H1 (cell line): ENCODE data around the gene ST14. TPM values are rescaled to one million over a fixed set of nuclear protein-coding genes. Genes with fewer than 3 reads are reported as not detected.

Source experiments
- CTCF ChIA-PET: fragments of 300-600 bp; sonication (Branson Sonifier 250); formaldehyde crosslinking; loops from one replicate; lab custom pipeline; 2021; ENCODE audit not compliant: partially characterized antibody; lab: Charles Lee
- POLR2A ChIA-PET: fragments of 300-600 bp; sonication (Branson Sonifier 250); formaldehyde crosslinking; loops from one replicate; lab custom pipeline; 2021; ENCODE audit warnings: inconsistent platforms; ENCODE audit not compliant: partially characterized antibody; lab: Charles Lee
- DNase-seq, 2 experiments: peaks; one replicate each; pipeline versions ENCODE4 v3.0.0 to v3.0.0-alpha.2; 2010 to 2022; ENCODE audit warnings: low spot score in 2 of 2, low read depth in 1 of 2, mixed read lengths in 1 of 2
- FAIRE-seq: peaks from 2 replicates; lab custom pipeline; 2011; peaks lifted over from hg19 to GRCh38; lab: Jason Lieb, UNC
- H2AFZ ChIP-seq: 2 replicates; pipeline ENCODE4 v1.8.1; 2012; ENCODE audit warnings: low read length, inconsistent platforms
- H2AK5ac ChIP-seq: 2 replicates; pipeline ENCODE4 v1.6.1; 2013; ENCODE audit warnings: low read depth, low read length
- H2BK120ac ChIP-seq: replicated peaks from 2 replicates; pipeline ENCODE3; 2013; ENCODE audit warnings: low read depth, low read length, inconsistent platforms
- H2BK12ac ChIP-seq: 2 replicates; pipeline ENCODE4 v1.6.1; 2013; ENCODE audit warnings: low read depth, low read length
- H2BK15ac ChIP-seq: 2 replicates; pipeline ENCODE4 v1.6.1; 2013; ENCODE audit warnings: low read length
- H2BK20ac ChIP-seq: 2 replicates; pipeline ENCODE4 v1.6.1; 2013; ENCODE audit warnings: low read length
- H2BK5ac ChIP-seq: 2 replicates; pipeline ENCODE4 v1.6.1; 2013; ENCODE audit warnings: low read depth, low read length
- H3K14ac ChIP-seq: 2 replicates; pipeline ENCODE4 v1.6.1; 2013; ENCODE audit warnings: inconsistent platforms; ENCODE audit not compliant: insufficient read length
- H3K18ac ChIP-seq: 2 replicates; pipeline ENCODE4 v1.6.1; 2013; ENCODE audit warnings: low read length; ENCODE audit errors: extremely low read depth
- H3K23ac ChIP-seq: 2 replicates; pipeline ENCODE4 v1.6.1; 2013; ENCODE audit warnings: inconsistent platforms; ENCODE audit not compliant: insufficient read length
- H3K23me2 ChIP-seq: 2 replicates; pipeline ENCODE4 v1.6.1; 2013; ENCODE audit warnings: low read depth, low read length
- H3K27ac ChIP-seq: 2 replicates; pipeline ENCODE4 v1.6.1; 2011; ENCODE audit warnings: low read depth, low read length, inconsistent platforms
- H3K27me3 ChIP-seq, 4 experiments: replicated peaks in 1 of 4; 1 replicate in 1 of 4; 2 replicates in 3 of 4; pipeline versions ENCODE4 v1.6.1 to v1.8.1; 2011 to 2013; ENCODE audit warnings: low read length in 3 of 4, mild to moderate bottlenecking in 3 of 4, inconsistent platforms in 2 of 4, mixed read lengths in 2 of 4, moderate library complexity in 1 of 4; ENCODE audit not compliant: control insufficient read depth in 3 of 4, insufficient read depth in 3 of 4; ENCODE audit errors: extremely low read depth in 1 of 4
- H3K36me3 ChIP-seq, 4 experiments: 2 replicates each; pipeline versions ENCODE4 v1.6.1 to v1.8.1; 2011 to 2013; ENCODE audit warnings: mild to moderate bottlenecking in 4 of 4, low read length in 3 of 4, moderate library complexity in 2 of 4, control low read depth in 1 of 4, inconsistent platforms in 1 of 4; ENCODE audit not compliant: insufficient read depth in 4 of 4, control insufficient read depth in 2 of 4
- H3K4ac ChIP-seq: replicated peaks from 2 replicates; pipeline ENCODE3; 2013; ENCODE audit warnings: low read length, low read depth, mixed read lengths, inconsistent platforms; ENCODE audit not compliant: insufficient read length
- H3K4me1 ChIP-seq, 4 experiments: replicated peaks in 1 of 4; 1 replicate in 1 of 4; 2 replicates in 3 of 4; pipeline versions ENCODE4 v1.6.1 to v1.8.1; 2011 to 2013; ENCODE audit warnings: low read length in 3 of 4, inconsistent platforms in 2 of 4, mixed read lengths in 1 of 4; ENCODE audit not compliant: insufficient read depth in 4 of 4, control insufficient read depth in 3 of 4
- H3K4me2 ChIP-seq, 2 experiments: 2 replicates each; pipeline versions ENCODE4 v1.6.1 to v1.8.1; 2011 to 2013; ENCODE audit warnings: low read depth in 2 of 2, low read length in 2 of 2, control low read depth in 1 of 2, inconsistent platforms in 1 of 2, mild to moderate bottlenecking in 1 of 2; ENCODE audit not compliant: insufficient read depth in 1 of 2
- H3K4me3 ChIP-seq, 4 experiments: fragments of 200-600, 300-600 bp in 1 of 4; sonication (generic), shearing (Covaris generic), sonication (Bioruptor Twin) in 1 of 4; 2 replicates each; pipeline versions ENCODE4 v1.5.1 to v1.8.1; 2011 to 2016; ENCODE audit warnings: low read length in 4 of 4, low read depth in 3 of 4, control low read depth in 2 of 4, inconsistent platforms in 2 of 4, mild to moderate bottlenecking in 2 of 4, mixed read lengths in 1 of 4, moderate library complexity in 1 of 4; ENCODE audit not compliant: insufficient read depth in 2 of 4; ENCODE audit errors: extremely low read depth in 1 of 4
- H3K56ac ChIP-seq: replicated peaks from 2 replicates; pipeline ENCODE3; 2013; ENCODE audit warnings: low read depth, mild to moderate bottlenecking, mixed read lengths, low read length, inconsistent platforms; ENCODE audit not compliant: insufficient read length
- H3K79me1 ChIP-seq: 2 replicates; pipeline ENCODE4 v1.6.1; 2013; ENCODE audit warnings: low read depth, low read length, control low read depth
- H3K79me2 ChIP-seq, 2 experiments: 2 replicates each; pipeline versions ENCODE4 v1.6.1 to v1.8.1; 2012 to 2013; ENCODE audit warnings: low read length in 2 of 2, mild to moderate bottlenecking in 2 of 2, inconsistent platforms in 1 of 2; ENCODE audit not compliant: insufficient read depth in 2 of 2, control insufficient read depth in 1 of 2
- H3K9ac ChIP-seq, 4 experiments: replicated peaks in 1 of 4; 1 replicate in 1 of 4; 2 replicates in 3 of 4; pipeline versions ENCODE4 v1.6.1 to v1.8.1; 2011 to 2013; ENCODE audit warnings: low read depth in 3 of 4, low read length in 3 of 4, control low read depth in 2 of 4, mild to moderate bottlenecking in 2 of 4, moderate library complexity in 2 of 4, inconsistent platforms in 1 of 4; ENCODE audit errors: extremely low read depth in 1 of 4
- H3K9me3 ChIP-seq, 2 experiments: 2 replicates each; pipeline versions ENCODE4 v1.6.1 to v1.8.1; 2012 to 2013; ENCODE audit warnings: mild to moderate bottlenecking in 2 of 2, moderate library complexity in 2 of 2, control low read depth in 1 of 2, inconsistent platforms in 1 of 2, low read depth in 1 of 2, low read length in 1 of 2, mixed read lengths in 1 of 2; ENCODE audit not compliant: insufficient read depth in 2 of 2
- H4K20me1 ChIP-seq, 2 experiments: replicated peaks in 1 of 2; 2 replicates each; pipeline versions ENCODE3 to v1.8.1; 2011 to 2013; ENCODE audit warnings: inconsistent platforms in 2 of 2, low read length in 2 of 2, mild to moderate bottlenecking in 1 of 2; ENCODE audit not compliant: insufficient read depth in 2 of 2, control insufficient read depth in 1 of 2
- H4K5ac ChIP-seq: 2 replicates; pipeline ENCODE4 v1.6.1; 2013; ENCODE audit warnings: low read length, low read depth, mixed read lengths, inconsistent platforms; ENCODE audit not compliant: insufficient read length
- H4K8ac ChIP-seq: 2 replicates; pipeline ENCODE4 v1.8.0; 2013; ENCODE audit warnings: mild to moderate bottlenecking, moderate library complexity, low read length, inconsistent platforms; ENCODE audit not compliant: insufficient read depth; ENCODE audit errors: extremely low read depth
- H4K91ac ChIP-seq: replicated peaks from 2 replicates; pipeline ENCODE3; 2013; ENCODE audit warnings: low read length, mixed read lengths, inconsistent platforms; ENCODE audit not compliant: insufficient read length
- CEBPB ChIP-seq: IDR thresholded peaks from 2 replicates; pipeline ENCODE4 v1.6.1; 2012; ENCODE audit warnings: low read depth, low read length
- CTCF ChIP-seq, 3 experiments: IDR thresholded peaks; 1 replicate in 2 of 3; 2 replicates in 1 of 3; pipeline versions ENCODE4 v1.5.1 to v1.6.1; 2011; ENCODE audit warnings: low read length in 3 of 3, mild to moderate bottlenecking in 3 of 3, inconsistent platforms in 2 of 3, low read depth in 1 of 3, moderate library complexity in 1 of 3; ENCODE audit not compliant: insufficient read depth in 1 of 3; ENCODE audit errors: control extremely low read depth in 1 of 3
- GTF2F1 ChIP-seq: IDR thresholded peaks from 2 replicates; pipeline ENCODE4 v1.6.1; 2012; ENCODE audit warnings: low read depth, low read length, improper control_type of control experiment, borderline replicate concordance
- MAX ChIP-seq: IDR thresholded peaks from 2 replicates; pipeline ENCODE4 v1.6.1; 2012; ENCODE audit warnings: inconsistent platforms
- TCF12 ChIP-seq: IDR thresholded peaks from 2 replicates; pipeline ENCODE4 v1.6.1; 2011; ENCODE audit warnings: low read depth, mild to moderate bottlenecking, low read length
- WGBS, 2 experiments: shearing (Covaris generic) in 1 of 2; methylation state at CpG; one replicate each; pipeline versions ENCODE4 v1.1.6 to v1.1.7; 2013 to 2015; ENCODE audit warnings: low lambda C conversion rate in 2 of 2, mixed read lengths in 2 of 2, inconsistent platforms in 1 of 2, low coverage in 1 of 2, missing lambda C conversion rate in 1 of 2; ENCODE audit not compliant: insufficient replicate concordance in 2 of 2, insufficient coverage in 1 of 2, insufficient read length in 1 of 2; ENCODE audit errors: extremely low coverage in 1 of 2, missing lambda C conversion rate in 1 of 2; 5-methylcytosine and 5-hydroxymethylcytosine counted together
- polyA plus RNA-seq, 7 experiments: library from polyadenylated mRNA; depleted of rRNA in 3 of 7; stranded (reverse) in 5 of 7; unstranded in 2 of 7; fragments of >200 nt in 5 of 7; fragments of 200-250 nt in 2 of 7; gene quantifications; 1 replicate in 5 of 7; 2 replicates in 1 of 7; 4 replicates in 1 of 7; pipeline versions ENCODE4 v1.2.1 to v1.2.3, GENCODE V29; 2011 to 2013; ENCODE audit warnings: missing spikeins in 2 of 7, mixed read lengths in 2 of 7
- total RNA-seq: library from RNA; stranded (reverse); fragmentation: NEBNext Ultra II Directional; extraction: Animal tissue kit (Norgen Biotek cat#: 25700); gene quantifications from 2 replicates; pipeline ENCODE4 v1.2.1, GENCODE V29; 2021

The ST14 gene
- total and polyA plus RNA-seq, 2 of the 8 experiments (the other 6 are each of a cell fraction or from before 2014, with no cell fraction given), result 22.4 to 24.9 TPM

GRCh38 chr11:130188047-130188446 is 28.5 kb downstream of the ST14 start:
- Histone ChIP-seq H2AFZ (no peak overlapping the region), H3K4me2 (no peak overlapping the region), H4K8ac (no peak overlapping the region), H4K5ac (no peak overlapping the region), H3K14ac (no peak overlapping the region), H3K4me1 (no peaks in the 10 kb centered on the region), H2BK5ac (no peak overlapping the region), H3K4me3 (no peak overlapping the region), H3K36me3 (no peaks in the 10 kb centered on the region), H3K79me2 (no peaks in the 10 kb centered on the region), H2BK15ac (no peak overlapping the region), H3K4ac (no peak overlapping the region), H3K18ac (no peak overlapping the region), H4K91ac (no peak overlapping the region), H2BK20ac (no peak overlapping the region), H3K27me3 (no peaks in the 10 kb centered on the region), H2BK12ac (no peak overlapping the region), H3K9me3 (no peaks in the 10 kb centered on the region), H3K79me1 (no peaks in the 10 kb centered on the region), H2AK5ac (no peak overlapping the region), H3K9ac (no peak overlapping the region), H3K23ac (no peak overlapping the region), H2BK120ac (no peak overlapping the region), H3K56ac (no peak overlapping the region), H4K20me1 (peaks cover 0 to 3% of the 10 kb centered on the region in 2 experiments), H3K27ac (no peak overlapping the region), H3K23me2 (no peaks in the 10 kb centered on the region)
- CTCF ChIA-PET, result no interaction called here
- FAIRE-seq, result no peak
- POLR2A ChIA-PET, result no interaction called here
- DNase-seq, result no peak
- WGBS, 2 experiments, result 87% methylated on average over 13 of the region's 14 CpGs; no CpG with 5 or more reads in 1 of the 2 experiments
- TF ChIP-seq TCF12 (no peak), MAX (no peak), GTF2F1 (no peak), CTCF (IDR thresholded peaks at IDR 0.05; ENCODE audit: control extremely low read depth in 1 of 3, insufficient read depth in 1 of 3, low read depth in 1 of 3, low read length in 3 of 3) (no peak), CEBPB (no peak)
